Central memory CD8-positive, alpha-beta T cell (primary cell): Measurements from ENCODE around the gene DCBLD2.

Experiments
- ATAC-seq: fragments of 150-1000 bp; cut with Tn5 transposase; replicated peaks from 2 replicates; pipeline ENCODE4 v1.10.0; 2022; ENCODE audit warnings: mild to moderate bottlenecking, moderate FRiP score, moderate number of reproducible peaks; ENCODE audit not compliant: poor library complexity, severe bottlenecking; ENCODE audit errors: extremely low read depth
- DNase-seq, 2 donors: peaks; one replicate each; pipeline ENCODE4 v3.0.0; 2021; ENCODE audit warnings: low spot score in 2 of 2
- H3K27ac Mint-ChIP-seq: one replicate; pipeline ENCODE4 v1.8.0; 2022; ENCODE audit warnings: low read depth, mild to moderate bottlenecking, moderate library complexity, mixed read lengths
- H3K27me3 Mint-ChIP-seq: one replicate; pipeline ENCODE4 v1.8.0; 2022; ENCODE audit warnings: mixed read lengths
- H3K36me3 Mint-ChIP-seq: one replicate; pipeline ENCODE4 v1.8.0; 2022; ENCODE audit warnings: mild to moderate bottlenecking, moderate library complexity, mixed read lengths; ENCODE audit not compliant: insufficient read depth
- H3K4me1 Mint-ChIP-seq: one replicate; pipeline ENCODE4 v1.8.0; 2022; ENCODE audit warnings: mixed read lengths
- H3K4me3 Mint-ChIP-seq: one replicate; pipeline ENCODE4 v1.8.0; 2022; ENCODE audit warnings: mild to moderate bottlenecking, moderate library complexity, mixed read lengths
- H3K9me3 Mint-ChIP-seq: one replicate; pipeline ENCODE4 v1.8.0; 2022; ENCODE audit warnings: mixed read lengths

The DCBLD2 gene, protein sequence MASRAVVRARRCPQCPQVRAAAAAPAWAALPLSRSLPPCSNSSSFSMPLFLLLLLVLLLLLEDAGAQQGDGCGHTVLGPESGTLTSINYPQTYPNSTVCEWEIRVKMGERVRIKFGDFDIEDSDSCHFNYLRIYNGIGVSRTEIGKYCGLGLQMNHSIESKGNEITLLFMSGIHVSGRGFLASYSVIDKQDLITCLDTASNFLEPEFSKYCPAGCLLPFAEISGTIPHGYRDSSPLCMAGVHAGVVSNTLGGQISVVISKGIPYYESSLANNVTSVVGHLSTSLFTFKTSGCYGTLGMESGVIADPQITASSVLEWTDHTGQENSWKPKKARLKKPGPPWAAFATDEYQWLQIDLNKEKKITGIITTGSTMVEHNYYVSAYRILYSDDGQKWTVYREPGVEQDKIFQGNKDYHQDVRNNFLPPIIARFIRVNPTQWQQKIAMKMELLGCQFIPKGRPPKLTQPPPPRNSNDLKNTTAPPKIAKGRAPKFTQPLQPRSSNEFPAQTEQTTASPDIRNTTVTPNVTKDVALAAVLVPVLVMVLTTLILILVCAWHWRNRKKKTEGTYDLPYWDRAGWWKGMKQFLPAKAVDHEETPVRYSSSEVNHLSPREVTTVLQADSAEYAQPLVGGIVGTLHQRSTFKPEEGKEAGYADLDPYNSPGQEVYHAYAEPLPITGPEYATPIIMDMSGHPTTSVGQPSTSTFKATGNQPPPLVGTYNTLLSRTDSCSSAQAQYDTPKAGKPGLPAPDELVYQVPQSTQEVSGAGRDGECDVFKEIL

DNA sequence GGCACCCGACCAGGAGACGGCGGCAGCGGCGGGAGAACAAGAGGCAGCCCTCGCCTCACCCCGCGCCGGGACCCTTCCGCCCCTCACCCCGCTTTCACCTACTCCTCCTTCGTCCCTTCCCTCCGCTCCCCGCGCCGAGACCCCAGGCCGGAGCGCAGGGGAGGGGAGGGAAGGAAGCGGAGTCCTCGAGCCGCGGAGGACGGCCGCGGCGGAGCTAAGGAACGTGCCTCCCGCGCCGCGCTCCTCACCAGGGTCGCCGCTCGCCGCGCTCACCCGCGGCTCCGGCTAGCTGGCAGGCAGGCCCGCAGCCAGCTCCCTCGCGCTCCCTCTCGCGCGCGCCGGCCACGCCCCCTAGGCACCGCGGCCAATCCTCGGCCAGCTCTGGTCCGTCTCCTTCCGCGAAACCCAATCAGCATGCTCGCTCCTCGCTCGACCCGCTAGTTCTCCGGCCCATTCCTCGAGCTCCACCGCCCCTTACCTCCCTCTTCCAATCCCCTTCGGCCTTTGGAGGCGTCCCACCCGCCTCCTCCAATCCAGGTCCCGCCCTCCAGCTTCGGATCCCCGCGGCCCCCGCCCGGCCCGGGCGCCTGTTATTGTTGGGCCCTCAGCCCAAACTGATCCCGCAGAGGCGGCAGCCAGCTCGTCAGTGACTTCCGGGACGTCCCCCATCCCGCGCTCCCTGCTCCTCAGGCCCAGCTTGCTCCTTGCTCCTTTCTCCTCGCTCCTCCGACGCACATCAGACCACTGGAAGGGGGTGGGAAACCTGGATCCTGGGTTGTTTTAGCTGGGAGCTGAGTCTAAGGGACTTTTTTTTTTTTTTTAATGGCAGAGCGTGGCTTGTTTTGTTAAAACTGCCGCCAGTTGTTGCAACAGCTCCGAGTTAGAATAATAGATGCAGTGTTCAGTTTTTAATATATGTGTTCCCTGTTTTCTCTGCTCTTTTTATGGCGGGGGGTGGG is at the start of gene DCBLD2:
TSS of gene DCBLD2 (minus strand) at position 304 of the 959 bp plus-strand sequence. CDS start 369 bp downstream, outside the sequence.
- Mint-ChIP-seq H3K4me1 (peaks cover 9% of the 10 kb centered on the region), H3K27me3 (peaks cover 46% of the 10 kb centered on the region), H3K4me3 (peak within 1 kb of the TSS; percentile 81), H3K9me3 (no peaks in the 10 kb centered on the region), H3K27ac (peak within 1 kb of the TSS; percentile 56), H3K36me3 (peaks cover 1% of the 10 kb centered on the region)
- DNase-seq (peak; percentile 74 to 76), ATAC-seq (peak; percentile 92)

DNA sequence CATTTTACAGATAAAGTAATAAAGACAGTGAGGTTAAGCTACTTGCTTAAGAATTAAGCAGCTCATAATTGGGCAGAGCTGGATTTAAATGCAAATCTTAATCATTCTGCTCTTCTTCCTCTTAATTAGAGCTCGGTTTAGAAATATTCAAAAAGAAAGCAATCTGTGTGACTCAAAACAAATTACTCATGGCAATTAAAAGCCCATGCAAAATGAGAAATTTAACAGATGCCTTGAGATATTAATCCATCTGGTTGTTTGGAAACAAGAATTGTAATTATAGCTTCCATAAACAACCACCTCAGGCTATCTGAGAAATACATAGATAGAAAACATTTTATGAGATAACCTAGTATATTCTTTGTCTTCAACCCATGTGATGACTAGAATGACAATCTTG is 44.2 kb upstream of the DCBLD2 start:
- ATAC-seq: no peak
- H3K36me3 Mint-ChIP-seq: no peaks in the 10 kb centered on the region

DNA sequence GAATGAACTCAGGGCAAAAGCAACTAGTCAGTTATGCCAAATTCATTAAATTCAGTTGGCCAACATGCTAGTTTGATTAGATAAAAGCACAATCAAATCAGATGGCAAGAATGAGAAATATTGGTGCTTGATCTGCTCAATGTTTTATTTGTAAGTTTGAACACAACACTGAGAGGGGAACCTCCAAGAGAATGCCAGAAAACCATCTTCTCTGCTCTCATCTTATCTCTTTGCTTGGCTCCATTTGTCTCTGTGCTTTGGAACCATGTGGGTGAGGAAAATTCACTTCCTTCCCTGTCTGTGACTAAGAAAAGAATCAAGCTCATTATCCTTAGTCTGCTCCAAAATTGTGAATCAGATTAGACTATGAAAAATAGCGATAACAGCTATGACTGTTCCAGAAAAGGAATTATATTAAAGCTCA is 43.6 kb upstream of the DCBLD2 start:
- H3K36me3 Mint-ChIP-seq: no peaks in the 10 kb centered on the region
- no peak overlapping the region for H3K4me3 Mint-ChIP-seq
- DNase-seq: no peak
- peaks cover under 1% of the 10 kb centered on the region for H3K9me3 Mint-ChIP-seq
- H3K27me3 Mint-ChIP-seq: no peaks in the 10 kb centered on the region
- no peaks in the 10 kb centered on the region for H3K4me1 Mint-ChIP-seq
- H3K27ac Mint-ChIP-seq: no peak overlapping the region
- no peak for ATAC-seq

More for the DNA sequence above, 44.2 kb upstream of the DCBLD2 start:
- Mint-ChIP-seq H3K27ac (no peak overlapping the region), H3K4me1 (no peaks in the 10 kb centered on the region), H3K4me3 (no peak overlapping the region), H3K27me3 (no peaks in the 10 kb centered on the region), H3K9me3 (peaks cover 5% of the 10 kb centered on the region)
- DNase-seq: no peak

DNA sequence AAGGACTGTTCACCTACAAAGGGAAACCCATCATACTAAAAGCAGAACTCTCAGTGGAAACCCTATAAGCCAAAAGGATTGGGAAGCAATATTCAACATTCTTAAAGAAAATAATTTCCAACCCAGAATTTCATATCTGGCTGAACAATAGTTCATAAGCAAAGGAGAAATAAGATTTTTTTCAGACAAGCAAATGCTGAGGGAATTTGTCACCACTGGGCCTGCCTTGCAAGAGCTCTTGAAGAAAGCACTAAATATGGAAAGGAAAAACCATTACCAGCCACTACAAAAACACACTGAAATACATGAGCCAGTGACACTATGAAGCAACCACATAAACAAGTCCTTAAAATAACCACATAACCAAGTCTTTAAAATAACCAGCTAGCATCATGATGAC is 28.9 kb upstream of the DCBLD2 start:
- H3K36me3 Mint-ChIP-seq: peaks cover 2% of the 10 kb centered on the region
- ATAC-seq: no peak
- H3K4me3 Mint-ChIP-seq: no peak overlapping the region
- no peak for DNase-seq
- H3K9me3 Mint-ChIP-seq: peaks cover 20% of the 10 kb centered on the region
- no peak overlapping the region for H3K27ac Mint-ChIP-seq
- no peaks in the 10 kb centered on the region for H3K4me1 Mint-ChIP-seq
- no peaks in the 10 kb centered on the region for H3K27me3 Mint-ChIP-seq

DNA sequence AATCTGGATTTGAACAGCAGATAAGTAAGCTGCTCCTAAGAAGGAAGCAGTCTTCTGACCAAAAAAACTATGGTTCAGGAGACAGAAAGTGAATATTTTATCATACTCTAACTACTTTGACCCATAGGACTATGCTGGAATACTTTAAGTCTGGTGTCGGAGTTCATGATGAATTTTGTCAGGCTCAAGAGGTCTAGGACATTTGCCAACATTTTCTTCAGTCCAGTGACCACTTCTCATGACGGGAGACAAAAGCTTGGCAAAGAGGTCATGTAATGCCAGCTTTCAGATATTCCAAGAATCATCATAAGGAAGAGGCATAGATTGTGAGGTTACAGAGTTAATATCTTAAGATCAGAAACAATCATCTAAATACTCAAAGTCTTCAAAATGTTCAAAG is 20.5 kb upstream of the DCBLD2 start:
- no peaks in the 10 kb centered on the region for H3K4me1 Mint-ChIP-seq

DNA sequence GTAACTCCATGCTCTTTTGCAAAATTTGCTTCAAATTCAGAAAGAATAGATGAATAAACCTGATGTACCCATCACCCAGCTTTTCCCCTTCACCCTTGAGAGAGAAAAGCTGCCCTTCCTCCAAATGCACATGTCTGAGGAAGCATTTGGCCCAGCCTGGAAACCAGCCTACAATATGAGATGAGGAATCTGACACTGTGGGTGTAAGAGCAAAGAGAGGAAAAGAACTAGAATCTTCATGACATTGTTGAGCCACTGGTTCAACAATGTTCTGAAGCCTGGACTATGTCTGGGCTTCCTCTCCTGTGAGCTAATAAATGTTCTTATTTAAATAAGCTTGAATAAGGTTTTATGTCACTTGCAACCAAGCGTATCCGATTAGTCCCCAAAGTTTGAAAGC is 18.7 kb upstream of the DCBLD2 start:
- Mint-ChIP-seq H3K4me1 (no peaks in the 10 kb centered on the region), H3K27me3 (no peaks in the 10 kb centered on the region), H3K36me3 (no peaks in the 10 kb centered on the region), H3K9me3 (no peaks in the 10 kb centered on the region), H3K4me3 (no peak overlapping the region), H3K27ac (no peak overlapping the region)
- DNase-seq (no peak), ATAC-seq (no peak)

More for the DNA sequence above, 20.5 kb upstream of the DCBLD2 start:
- Mint-ChIP-seq H3K4me3 (no peak overlapping the region), H3K36me3 (no peaks in the 10 kb centered on the region), H3K9me3 (no peaks in the 10 kb centered on the region), H3K27me3 (no peaks in the 10 kb centered on the region), H3K27ac (no peak overlapping the region)
- no peak for DNase-seq
- ATAC-seq: no peak

DNA sequence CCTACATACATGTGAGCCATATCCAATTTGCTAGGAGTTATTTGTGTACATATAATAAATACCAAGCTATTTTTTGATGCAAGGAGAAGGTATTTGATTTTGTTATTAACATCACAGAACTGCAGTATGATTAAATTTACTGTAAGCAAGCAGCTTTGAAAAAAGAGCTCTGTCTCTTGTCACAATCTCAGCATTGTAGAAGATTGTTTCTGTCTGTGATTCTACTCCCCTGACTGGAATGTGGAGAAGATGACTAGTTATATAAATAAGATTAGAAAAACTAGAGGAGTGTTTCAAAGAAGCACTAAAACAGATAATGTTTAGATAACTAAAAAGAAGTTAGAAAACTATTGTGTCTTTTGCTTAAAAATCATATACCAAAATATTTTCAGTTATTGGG is 17.1 kb upstream of the DCBLD2 start:
- ATAC-seq (no peak), DNase-seq (no peak)
- Mint-ChIP-seq H3K4me1 (no peaks in the 10 kb centered on the region), H3K36me3 (no peaks in the 10 kb centered on the region), H3K9me3 (no peaks in the 10 kb centered on the region), H3K27ac (no peak overlapping the region), H3K4me3 (no peak overlapping the region), H3K27me3 (no peaks in the 10 kb centered on the region)

DNA sequence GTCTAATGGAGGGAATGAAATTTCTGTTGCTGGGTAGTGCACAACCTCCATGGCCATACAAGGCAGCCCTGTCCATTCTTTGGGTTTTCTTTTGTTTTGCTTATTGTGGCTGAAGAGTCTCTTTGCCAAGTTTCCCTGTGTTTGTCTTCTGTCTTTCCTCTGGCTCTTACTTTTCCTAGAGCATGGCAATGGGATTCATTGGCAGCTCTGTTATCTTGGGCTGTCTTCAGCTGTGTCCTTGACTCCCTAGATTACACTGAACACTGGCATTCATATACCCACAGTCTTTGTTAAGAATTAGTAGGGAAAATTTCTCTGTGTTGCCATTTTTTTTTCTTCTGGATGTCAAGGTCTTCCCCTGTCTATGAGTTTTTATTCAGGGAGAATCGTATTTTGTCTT is 16.1 kb upstream of the DCBLD2 start:
- Mint-ChIP-seq H3K36me3 (no peaks in the 10 kb centered on the region), H3K27ac (no peak overlapping the region), H3K27me3 (no peaks in the 10 kb centered on the region), H3K4me1 (no peaks in the 10 kb centered on the region), H3K9me3 (no peaks in the 10 kb centered on the region), H3K4me3 (no peak overlapping the region)
- no peak for DNase-seq
- no peak for ATAC-seq

DNA sequence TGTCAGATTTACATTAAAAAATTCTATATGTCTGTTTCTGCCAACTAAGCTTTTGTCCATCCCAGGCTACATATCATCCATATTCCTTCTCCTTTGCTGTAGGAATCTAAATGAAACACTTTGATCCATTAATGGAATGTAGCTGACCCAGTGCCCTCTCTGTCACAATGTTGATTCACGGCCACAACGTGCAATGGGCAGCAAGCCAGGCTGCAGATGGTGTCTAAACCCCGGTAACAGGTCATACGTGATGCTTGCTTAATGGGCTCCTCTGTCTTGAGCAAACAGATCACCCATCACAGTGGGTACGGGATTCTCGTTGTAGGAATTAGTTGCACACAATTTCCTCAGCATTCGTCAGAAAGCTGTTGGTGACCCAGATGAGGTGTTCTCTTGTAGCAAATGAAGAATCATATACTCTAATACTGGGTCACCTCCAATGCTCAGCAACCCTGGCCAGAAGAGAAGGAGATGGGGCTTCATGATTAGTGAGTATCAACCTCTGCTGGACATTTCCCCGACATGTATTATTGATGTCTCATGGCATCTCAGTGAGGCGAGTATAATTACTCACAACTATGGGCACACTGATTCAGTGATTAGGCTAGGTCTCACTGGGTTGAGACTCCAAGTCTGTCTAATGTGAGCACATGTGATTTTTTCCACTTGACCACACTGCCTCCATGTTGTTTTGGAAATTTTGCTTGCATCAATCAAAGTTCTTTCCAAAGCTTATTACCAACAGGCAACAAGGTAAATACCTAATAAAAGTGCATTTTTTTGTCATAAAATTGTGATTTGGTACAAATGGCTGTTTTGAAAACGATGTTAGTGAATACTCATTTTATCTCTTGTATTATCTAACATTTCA is 12.9 kb upstream of the DCBLD2 start:
- no peaks in the 10 kb centered on the region for H3K9me3 Mint-ChIP-seq
- no peak overlapping the region for H3K27ac Mint-ChIP-seq
- no peak for DNase-seq
- peaks cover 14% of the 10 kb centered on the region for H3K27me3 Mint-ChIP-seq
- H3K36me3 Mint-ChIP-seq: no peaks in the 10 kb centered on the region
- no peak for ATAC-seq
- H3K4me3 Mint-ChIP-seq: no peak overlapping the region
- H3K4me1 Mint-ChIP-seq: no peaks in the 10 kb centered on the region

DNA sequence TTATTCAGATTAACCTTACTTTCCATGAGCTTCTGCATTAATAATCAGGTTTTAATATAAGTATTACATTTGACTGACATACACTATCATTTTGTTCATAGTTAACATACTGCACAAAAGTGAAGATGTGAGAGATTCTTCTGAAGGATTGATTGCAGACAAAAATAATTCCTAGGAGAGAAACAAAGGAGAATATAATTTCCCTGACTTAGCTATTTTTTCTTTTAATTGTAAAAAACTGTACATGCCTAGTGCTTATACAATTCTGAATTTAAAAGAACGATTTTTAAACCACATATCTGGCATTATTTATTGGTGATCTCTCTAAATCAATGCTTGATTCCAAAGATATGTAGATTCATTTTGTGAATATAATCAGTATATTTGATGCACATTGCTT is 11.0 kb upstream of the DCBLD2 start:
- Mint-ChIP-seq H3K27me3 (peaks cover 20% of the 10 kb centered on the region), H3K4me3 (no peak overlapping the region)
- no peak for DNase-seq

DNA sequence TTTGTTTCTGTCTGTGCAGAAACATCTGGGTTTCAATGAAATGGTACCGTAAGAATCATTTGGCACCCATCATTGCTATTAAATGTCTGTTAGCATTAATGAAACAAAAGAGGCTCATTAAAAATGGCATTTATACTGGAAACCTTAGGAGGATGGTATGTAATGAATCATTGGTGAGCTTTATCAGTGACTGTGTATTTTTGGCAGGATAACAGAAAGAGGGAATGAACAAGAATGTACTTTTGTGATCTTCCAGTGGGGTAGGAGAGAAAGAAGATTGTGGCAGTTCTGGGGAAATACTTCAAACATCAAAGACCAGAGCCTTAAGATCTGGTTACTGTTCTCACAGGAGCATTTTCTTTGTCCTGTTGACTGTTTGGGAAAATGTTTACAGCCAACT is 4.7 kb upstream of the DCBLD2 start:
- no peak for DNase-seq
- Mint-ChIP-seq H3K36me3 (peaks cover 1% of the 10 kb centered on the region), H3K27ac (no peak overlapping the region), H3K4me3 (no peak overlapping the region), H3K27me3 (peaks cover 53% of the 10 kb centered on the region), H3K4me1 (peaks cover 9% of the 10 kb centered on the region), H3K9me3 (no peaks in the 10 kb centered on the region)
- ATAC-seq: no peak

More for the DNA sequence above, 11.0 kb upstream of the DCBLD2 start:
- Mint-ChIP-seq H3K9me3 (no peaks in the 10 kb centered on the region), H3K4me1 (no peaks in the 10 kb centered on the region), H3K36me3 (no peaks in the 10 kb centered on the region), H3K27ac (no peak overlapping the region)
- no peak for ATAC-seq
